Memory B cell (primary cell): ENCODE results near the gene LIG1.
A peak's percentile ranks its signal among the peaks of the same experiment; 100 is the strongest.

Experiments used
- ATAC-seq: fragments of 150-1000 bp; cut with Tn5 transposase; 2 replicates; pipeline ENCODE4 v1.10.0; 2021; ENCODE audit warnings: low read depth, mild to moderate bottlenecking, moderate library complexity
- DNase-seq, 2 donors: peaks; one replicate each; pipeline ENCODE4 v3.0.0; 2022; ENCODE audit warnings: low spot score in 2 of 2
- H3K27ac Mint-ChIP-seq: one replicate; pipeline ENCODE4 v1.8.0; 2022; ENCODE audit warnings: mild to moderate bottlenecking, moderate library complexity, mixed read lengths
- H3K27me3 Mint-ChIP-seq: one replicate; pipeline ENCODE4 v1.8.0; 2022; ENCODE audit warnings: mixed read lengths
- H3K36me3 Mint-ChIP-seq: one replicate; pipeline ENCODE4 v1.8.0; 2022; ENCODE audit warnings: mild to moderate bottlenecking, mixed read lengths
- H3K4me1 Mint-ChIP-seq: one replicate; pipeline ENCODE4 v1.8.0; 2022; ENCODE audit warnings: mixed read lengths
- H3K4me3 Mint-ChIP-seq: one replicate; pipeline ENCODE4 v1.8.0; 2022; ENCODE audit warnings: mild to moderate bottlenecking, moderate library complexity, mixed read lengths
- H3K9me3 Mint-ChIP-seq: one replicate; pipeline ENCODE4 v1.8.0; 2022; ENCODE audit warnings: mixed read lengths

Gene LIG1

DNA sequence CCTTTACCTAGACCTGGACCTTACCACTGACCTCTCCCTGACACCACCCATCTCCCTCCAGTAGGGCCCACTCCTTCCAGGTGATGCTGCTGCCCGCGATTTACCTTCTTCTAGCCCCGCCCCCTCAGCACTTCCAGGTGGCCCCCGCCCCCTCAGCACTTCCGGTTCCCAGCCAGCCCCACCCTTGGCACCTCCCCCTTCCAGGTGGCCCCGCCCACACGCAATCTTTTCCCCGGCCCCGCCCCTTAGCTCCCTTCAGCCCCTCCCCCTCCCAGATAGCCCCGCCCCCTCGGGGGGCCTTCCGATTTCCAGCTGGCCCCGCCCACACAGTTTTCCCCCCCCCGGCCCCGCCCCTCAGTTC lies 586 bp downstream of the LIG1 start:
- H3K27me3 Mint-ChIP-seq, result no peaks in the 10 kb centered on the region
- no peaks in the 10 kb centered on the region for H3K9me3 Mint-ChIP-seq
- peaks cover 14% of the 10 kb centered on the region for H3K36me3 Mint-ChIP-seq
- ATAC-seq, result peak; percentile 46
- DNase-seq, result peak; percentile 92
- H3K27ac Mint-ChIP-seq, result peak overlapping the region; percentile 93
- H3K4me1 Mint-ChIP-seq, result peaks cover 22% of the 10 kb centered on the region
- peak overlapping the region; percentile 98 for H3K4me3 Mint-ChIP-seq

DNA sequence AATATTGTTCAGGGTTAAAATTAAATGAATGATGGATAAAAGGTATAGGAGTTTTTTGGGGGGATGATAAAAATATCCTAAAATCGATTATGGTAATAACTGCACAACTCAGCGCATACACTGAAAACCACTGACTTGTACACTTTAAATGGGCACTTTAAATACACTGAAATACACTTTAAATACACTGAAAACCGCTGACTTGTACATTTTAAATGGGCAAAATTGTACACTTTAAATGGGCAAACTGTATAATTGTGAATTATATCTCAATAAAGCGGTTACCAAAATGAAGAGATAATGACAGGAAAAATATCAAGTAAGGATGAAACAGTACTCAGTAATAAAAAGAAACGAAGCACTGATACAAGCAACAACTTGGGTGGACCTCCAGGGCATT lies 1.5 kb downstream of the LIG1 start:
- H3K27me3 Mint-ChIP-seq, result no peaks in the 10 kb centered on the region
- no peaks in the 10 kb centered on the region for H3K9me3 Mint-ChIP-seq
- H3K4me1 Mint-ChIP-seq, result peaks cover 22% of the 10 kb centered on the region
- DNase-seq, result no peak
- H3K4me3 Mint-ChIP-seq, result no peak overlapping the region
- no peak for ATAC-seq
- peak overlapping the region; percentile 93 for H3K27ac Mint-ChIP-seq
- H3K36me3 Mint-ChIP-seq, result peaks cover 14% of the 10 kb centered on the region

DNA sequence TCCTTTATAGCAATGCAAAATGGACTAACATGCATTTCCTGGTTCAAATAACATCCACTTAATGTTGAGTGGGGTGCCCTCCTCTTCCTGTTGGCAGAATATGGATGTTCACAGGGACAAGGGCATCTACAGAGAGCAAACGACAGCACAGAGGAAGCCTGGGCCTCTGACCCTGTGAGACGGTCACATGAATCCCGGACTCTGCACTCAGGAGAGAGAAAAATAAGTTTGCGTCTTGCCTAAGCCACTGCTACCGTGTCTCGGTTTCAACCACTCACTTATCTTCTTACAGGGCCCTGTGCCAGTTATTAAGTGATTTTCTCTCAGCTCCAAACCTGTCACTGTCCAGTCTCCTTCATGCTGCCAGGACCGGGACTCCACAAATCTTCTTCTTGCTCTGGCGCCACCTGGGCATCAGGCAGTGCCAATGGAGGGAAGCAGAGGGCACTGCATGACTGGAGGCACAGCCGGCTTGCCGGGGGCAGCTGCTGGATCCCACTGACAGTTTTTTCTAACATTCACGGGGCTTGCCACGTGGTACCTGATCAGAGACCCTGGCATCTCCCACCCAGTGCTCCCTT lies 11.8 kb downstream of the LIG1 start:
- Mint-ChIP-seq H3K27me3 (no peaks in the 10 kb centered on the region), H3K4me1 (peaks cover 2% of the 10 kb centered on the region), H3K27ac (no peak overlapping the region), H3K4me3 (no peak overlapping the region), H3K9me3 (no peaks in the 10 kb centered on the region), H3K36me3 (peaks cover 32% of the 10 kb centered on the region)
- DNase-seq (no peak), ATAC-seq (no peak)

DNA sequence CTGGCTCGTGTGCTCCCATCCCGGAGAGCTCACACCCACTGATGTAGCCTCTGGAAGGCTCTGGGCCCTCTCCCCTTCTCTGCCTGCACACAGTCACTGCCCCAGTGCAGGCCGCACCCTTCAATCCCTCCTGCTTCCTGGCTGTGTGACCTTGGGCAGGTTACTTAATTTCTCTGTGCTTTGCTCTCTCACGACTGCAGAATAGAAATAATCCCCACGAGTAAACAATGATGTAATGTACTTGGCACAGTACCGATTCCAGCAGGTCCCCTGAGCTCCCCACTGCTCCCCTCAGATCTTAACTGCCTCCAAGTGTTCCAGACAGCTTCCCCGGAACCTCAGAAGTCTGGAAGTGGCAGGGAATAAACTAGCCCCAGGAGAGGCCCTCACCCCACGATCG lies 16.1 kb downstream of the LIG1 start:
- Mint-ChIP-seq H3K27ac (no peak overlapping the region), H3K4me3 (no peak overlapping the region), H3K36me3 (peaks cover 28% of the 10 kb centered on the region), H3K4me1 (peaks cover 2% of the 10 kb centered on the region), H3K9me3 (no peaks in the 10 kb centered on the region), H3K27me3 (no peaks in the 10 kb centered on the region)
- DNase-seq (no peak), ATAC-seq (no peak)

DNA sequence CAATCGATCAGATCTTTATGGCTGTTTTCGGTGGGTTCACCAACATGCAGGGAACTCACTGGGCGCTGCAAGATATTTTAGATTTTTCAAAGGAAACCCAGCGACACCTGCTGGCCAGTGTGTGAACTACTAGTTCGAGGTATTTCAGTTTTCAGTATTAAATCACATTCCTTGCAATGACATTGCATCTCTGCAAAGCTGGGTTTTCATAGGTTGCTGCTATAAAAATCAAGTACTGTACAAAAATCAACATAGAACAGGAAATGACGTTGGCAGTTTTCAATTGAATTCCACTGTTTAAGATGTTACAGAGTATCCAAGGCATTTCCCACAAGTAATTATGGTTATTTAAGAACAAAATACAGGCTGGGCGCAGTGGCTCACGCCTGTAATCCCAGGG lies 17.6 kb downstream of the LIG1 start:
- no peak overlapping the region for H3K27ac Mint-ChIP-seq
- DNase-seq (peak; percentile 65 to 66), ATAC-seq (peak; percentile 43)
- H3K4me3 Mint-ChIP-seq, result no peak overlapping the region
- no peaks in the 10 kb centered on the region for H3K27me3 Mint-ChIP-seq
- peaks cover 29% of the 10 kb centered on the region for H3K36me3 Mint-ChIP-seq
- peaks cover 2% of the 10 kb centered on the region for H3K4me1 Mint-ChIP-seq
- no peaks in the 10 kb centered on the region for H3K9me3 Mint-ChIP-seq

DNA sequence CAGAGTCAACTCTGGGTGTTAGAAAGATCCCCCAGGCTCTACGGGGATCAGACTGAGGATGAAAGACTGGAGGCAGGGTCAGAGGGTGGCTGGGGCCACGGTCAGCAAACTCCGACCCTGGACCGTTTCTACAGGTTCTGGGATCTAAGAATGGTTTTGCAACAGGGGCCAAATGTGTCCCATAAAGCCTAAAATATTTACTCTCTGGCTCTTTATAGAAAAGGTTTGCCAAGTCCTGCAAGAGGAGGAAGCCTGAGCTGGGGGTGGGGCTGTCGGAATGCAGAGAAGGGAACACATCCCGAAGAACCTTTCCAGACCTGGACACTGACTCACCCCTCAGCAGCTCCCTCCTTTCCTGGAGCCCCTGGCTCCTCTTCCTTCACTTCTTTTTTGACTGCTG lies 20.7 kb downstream of the LIG1 start:
- Mint-ChIP-seq H3K4me1 (peaks cover 2% of the 10 kb centered on the region), H3K27ac (no peak overlapping the region), H3K27me3 (no peaks in the 10 kb centered on the region), H3K4me3 (no peak overlapping the region), H3K9me3 (no peaks in the 10 kb centered on the region), H3K36me3 (peaks cover 23% of the 10 kb centered on the region)
- DNase-seq (no peak), ATAC-seq (no peak)

DNA sequence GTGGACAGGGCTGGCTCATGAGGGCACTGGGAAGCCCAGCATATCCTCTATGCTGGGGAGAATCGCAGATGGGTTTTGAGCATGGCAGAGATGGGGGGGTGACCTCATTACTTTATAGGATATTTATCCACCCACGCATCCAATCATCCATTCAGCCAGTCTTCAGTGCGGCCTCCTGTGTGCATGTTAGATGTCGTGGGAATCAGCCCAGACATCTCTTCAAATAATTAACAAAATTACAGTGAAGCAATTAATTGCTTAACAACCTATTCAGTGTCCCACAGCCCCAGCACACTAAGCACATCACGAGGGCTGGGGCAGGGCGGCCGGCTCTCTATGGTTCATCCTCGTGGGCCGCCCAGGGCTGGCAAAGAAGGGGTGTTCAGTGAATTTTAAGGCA lies 21.6 kb downstream of the LIG1 start:
- Mint-ChIP-seq H3K27me3 (no peaks in the 10 kb centered on the region), H3K36me3 (peaks cover 26% of the 10 kb centered on the region), H3K27ac (no peak overlapping the region), H3K4me1 (no peaks in the 10 kb centered on the region), H3K9me3 (no peaks in the 10 kb centered on the region), H3K4me3 (no peak overlapping the region)
- ATAC-seq (no peak), DNase-seq (no peak)

DNA sequence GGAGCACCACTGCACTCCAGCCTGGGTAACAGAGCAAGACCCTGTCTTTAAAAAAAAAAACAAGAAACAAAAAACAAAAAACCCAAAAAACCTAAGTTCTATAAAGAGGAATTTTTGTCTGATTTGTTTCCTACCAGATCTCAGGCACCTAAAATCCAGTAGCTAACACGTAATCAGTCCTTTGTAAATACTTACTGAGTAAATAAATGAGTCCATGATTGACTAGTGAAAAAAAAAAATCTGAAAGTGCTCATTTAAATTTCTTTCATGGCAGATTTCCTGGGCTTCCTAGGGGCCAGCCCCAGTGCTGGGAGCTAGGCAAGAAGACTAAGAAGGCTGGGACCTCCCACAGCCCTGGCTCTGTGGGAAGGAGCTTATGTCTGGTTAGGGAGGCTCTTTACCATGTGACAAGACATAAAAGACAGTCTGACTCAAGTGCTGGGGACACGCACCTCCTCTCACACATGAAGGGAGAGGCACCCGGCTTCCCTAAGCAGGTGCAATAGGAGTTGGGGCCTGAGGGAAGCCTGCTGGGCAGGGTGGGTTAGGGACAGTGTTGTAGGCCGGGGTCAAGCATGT lies 22.5 kb downstream of the LIG1 start:
- peaks cover 27% of the 10 kb centered on the region for H3K36me3 Mint-ChIP-seq
- no peaks in the 10 kb centered on the region for H3K9me3 Mint-ChIP-seq
- no peak overlapping the region for H3K27ac Mint-ChIP-seq
- H3K4me1 Mint-ChIP-seq, result no peaks in the 10 kb centered on the region
- no peak for ATAC-seq
- no peaks in the 10 kb centered on the region for H3K27me3 Mint-ChIP-seq
- DNase-seq, result no peak
- no peak overlapping the region for H3K4me3 Mint-ChIP-seq

DNA sequence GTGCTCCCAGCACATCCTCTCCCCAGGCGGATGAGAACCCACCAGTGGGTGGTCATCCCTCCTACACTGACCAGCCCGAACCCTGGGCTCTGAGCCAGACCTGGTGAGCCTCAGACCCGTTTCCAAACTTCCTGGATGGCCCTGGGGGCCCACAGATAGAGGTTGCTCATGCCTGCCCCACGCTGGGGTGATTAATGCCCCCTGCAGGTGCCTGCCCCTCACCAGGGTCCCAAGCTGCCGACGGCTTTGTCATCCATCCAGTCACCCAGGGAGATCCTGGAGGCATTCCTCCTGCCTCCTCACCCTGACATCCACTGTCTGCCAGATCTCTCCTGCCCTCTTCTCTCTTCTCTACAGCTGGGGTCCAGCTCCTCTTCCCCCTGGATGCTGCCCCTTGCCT lies 31.1 kb downstream of the LIG1 start:
- DNase-seq (no peak), ATAC-seq (no peak)
- Mint-ChIP-seq H3K27me3 (no peaks in the 10 kb centered on the region), H3K9me3 (no peaks in the 10 kb centered on the region), H3K36me3 (peaks cover 27% of the 10 kb centered on the region), H3K27ac (no peak overlapping the region), H3K4me3 (no peak overlapping the region), H3K4me1 (peaks cover 2% of the 10 kb centered on the region)

DNA sequence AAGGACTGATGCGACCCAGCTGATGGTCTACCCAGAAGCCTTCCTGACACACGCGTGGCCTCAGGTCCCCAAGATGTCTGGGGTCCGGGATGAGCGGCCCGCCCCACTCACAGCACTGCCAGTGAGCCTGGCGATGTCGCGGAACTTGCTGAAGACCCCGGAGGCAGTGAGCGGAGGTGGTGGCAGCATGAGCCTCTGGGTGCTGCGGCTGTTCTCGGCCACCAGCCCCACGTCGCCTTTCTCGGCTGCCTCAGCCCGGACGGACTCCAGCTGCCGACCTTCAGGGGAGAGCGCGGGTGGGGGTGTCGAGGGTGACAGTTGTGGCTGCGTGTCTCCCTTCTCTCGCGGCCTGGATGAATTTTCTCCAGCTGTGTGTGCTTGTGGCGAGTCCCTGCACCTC lies 32.7 kb downstream of the LIG1 start:
- ATAC-seq, result no peak
- H3K9me3 Mint-ChIP-seq, result no peaks in the 10 kb centered on the region
- H3K4me3 Mint-ChIP-seq, result no peak overlapping the region
- no peaks in the 10 kb centered on the region for H3K27me3 Mint-ChIP-seq
- peaks cover 21% of the 10 kb centered on the region for H3K36me3 Mint-ChIP-seq
- H3K4me1 Mint-ChIP-seq, result peaks cover 2% of the 10 kb centered on the region
- DNase-seq, result no peak
- no peak overlapping the region for H3K27ac Mint-ChIP-seq

DNA sequence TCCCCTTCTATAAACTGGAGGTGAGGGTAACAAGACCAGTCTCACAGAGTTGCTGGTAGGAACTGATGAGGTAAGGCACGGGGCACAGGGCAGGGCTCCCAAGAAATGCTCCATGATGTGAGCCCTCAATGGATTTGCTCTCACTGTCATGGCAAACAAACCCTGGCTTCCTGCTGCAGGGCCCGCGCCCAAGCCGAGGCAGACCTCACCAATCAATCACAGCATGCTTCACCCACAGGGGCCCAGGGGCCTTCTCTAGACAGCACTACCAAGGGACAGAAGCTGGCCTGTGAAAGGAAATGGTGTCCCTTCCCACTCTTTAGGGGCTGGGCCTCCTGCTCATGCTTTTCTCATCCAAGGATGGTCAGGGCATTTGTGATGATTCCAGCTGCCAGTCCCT lies 33.6 kb downstream of the LIG1 start:
- no peak overlapping the region for H3K4me3 Mint-ChIP-seq
- no peaks in the 10 kb centered on the region for H3K27me3 Mint-ChIP-seq
- peaks cover 2% of the 10 kb centered on the region for H3K4me1 Mint-ChIP-seq
- peaks cover 24% of the 10 kb centered on the region for H3K36me3 Mint-ChIP-seq
- H3K27ac Mint-ChIP-seq, result no peak overlapping the region
- ATAC-seq, result no peak
- no peak for DNase-seq
- no peaks in the 10 kb centered on the region for H3K9me3 Mint-ChIP-seq

DNA sequence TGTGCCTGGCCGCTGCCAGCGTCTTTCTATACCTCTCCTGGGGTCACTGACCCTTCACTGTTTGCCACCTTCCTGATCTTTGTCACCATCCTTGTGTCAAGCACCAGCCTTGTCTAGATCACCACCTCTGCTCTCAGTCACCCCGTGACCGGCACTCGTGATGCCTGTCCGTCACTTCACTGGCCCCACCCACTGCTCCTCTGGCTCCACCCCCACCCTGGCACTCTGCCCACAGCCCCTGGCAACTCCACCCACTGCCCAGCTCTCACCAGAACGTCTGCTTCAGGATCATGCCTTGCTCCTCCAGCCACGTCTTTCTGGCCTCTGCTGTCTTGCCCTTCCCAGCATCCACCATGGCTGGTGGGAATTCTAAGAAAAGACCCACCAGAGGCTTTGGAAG lies 34.7 kb downstream of the LIG1 start:
- DNase-seq (no peak), ATAC-seq (no peak)
- no peaks in the 10 kb centered on the region for H3K9me3 Mint-ChIP-seq
- H3K27me3 Mint-ChIP-seq, result no peaks in the 10 kb centered on the region
- peaks cover 27% of the 10 kb centered on the region for H3K36me3 Mint-ChIP-seq
- no peak overlapping the region for H3K27ac Mint-ChIP-seq
- peaks cover 2% of the 10 kb centered on the region for H3K4me1 Mint-ChIP-seq
- no peak overlapping the region for H3K4me3 Mint-ChIP-seq

DNA sequence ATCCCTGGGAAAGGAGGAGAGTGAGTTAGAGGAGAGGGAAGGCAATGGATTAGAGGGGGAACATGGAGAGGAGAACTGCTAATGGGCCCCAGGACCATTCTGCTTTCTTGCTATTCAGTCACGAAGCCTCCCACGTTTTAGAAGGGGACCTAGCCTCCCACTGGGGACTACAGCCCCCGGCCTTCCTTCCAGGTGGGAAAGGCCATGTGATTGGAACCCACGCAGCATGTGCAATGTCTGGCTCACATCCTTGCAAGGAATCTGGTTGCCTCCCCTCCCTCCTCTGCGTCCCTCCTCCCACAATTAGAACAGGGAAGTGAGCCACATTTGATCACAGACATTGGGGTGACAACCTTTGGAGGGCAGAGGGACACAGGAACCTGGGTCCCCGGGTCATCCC lies 37.0 kb downstream of the LIG1 start:
- H3K27me3 Mint-ChIP-seq, result no peaks in the 10 kb centered on the region
- H3K4me1 Mint-ChIP-seq, result peaks cover 2% of the 10 kb centered on the region
- peaks cover 28% of the 10 kb centered on the region for H3K36me3 Mint-ChIP-seq
- no peak for DNase-seq
- no peak for ATAC-seq
- no peak overlapping the region for H3K27ac Mint-ChIP-seq
- H3K4me3 Mint-ChIP-seq, result no peak overlapping the region
- H3K9me3 Mint-ChIP-seq, result peaks cover 2% of the 10 kb centered on the region

DNA sequence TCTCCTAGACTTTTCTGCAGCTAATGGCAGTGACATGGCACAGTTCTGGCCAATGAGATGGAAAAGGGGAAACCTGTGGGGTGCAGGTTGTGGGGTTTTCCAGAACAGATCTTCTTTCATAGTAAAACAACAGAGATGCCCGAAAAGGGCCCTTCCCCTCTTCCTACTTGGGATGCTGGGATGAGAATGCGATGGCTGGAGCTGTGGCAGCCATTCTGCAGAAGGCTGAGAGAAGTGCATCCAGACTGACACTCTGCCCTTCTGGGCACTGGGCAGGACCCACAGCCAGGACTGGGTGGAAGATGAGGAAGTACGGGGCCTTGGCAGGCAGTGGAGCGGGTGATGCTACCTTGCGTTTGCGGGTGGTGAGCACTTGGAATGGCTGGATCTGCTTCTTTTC lies 42.6 kb downstream of the LIG1 start:
- ATAC-seq, result no peak

DNA sequence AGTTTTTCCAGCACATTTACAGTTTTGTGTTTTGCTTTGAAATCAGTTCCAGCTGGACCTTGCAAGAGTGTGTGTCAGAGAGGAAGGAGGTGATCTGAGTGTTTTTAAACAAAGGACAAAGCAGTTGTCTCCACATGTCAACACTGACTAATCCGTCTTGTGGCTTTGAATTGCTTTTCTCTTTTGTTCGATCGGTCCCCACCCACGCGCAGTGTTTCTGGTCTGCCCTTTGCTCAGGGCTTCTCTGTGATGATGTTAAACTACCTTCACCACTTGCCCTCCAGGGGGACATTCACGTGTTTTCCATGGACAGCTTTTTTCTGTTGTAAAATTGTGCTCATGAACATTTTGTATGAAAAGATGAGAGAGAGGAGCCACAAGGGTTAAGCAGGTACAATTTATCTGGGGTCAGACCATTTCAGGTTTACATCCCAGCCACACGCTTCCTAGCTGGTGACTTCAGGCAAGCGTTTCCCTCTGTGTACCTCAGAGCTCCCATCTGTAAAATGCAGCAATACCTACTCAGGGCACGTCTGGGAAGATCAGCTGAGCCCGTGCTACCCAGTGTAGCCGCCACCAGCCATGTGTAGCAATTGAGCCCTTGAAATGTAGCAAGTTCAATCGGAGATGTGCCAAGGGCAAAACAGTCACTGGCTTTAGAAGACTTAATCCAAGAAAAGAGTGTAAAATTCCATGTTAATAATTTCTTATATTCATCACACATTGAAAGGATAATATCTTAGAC lies 46.1 kb downstream of the LIG1 start:
- H3K4me3 Mint-ChIP-seq, result no peak overlapping the region
- peaks cover 6% of the 10 kb centered on the region for H3K9me3 Mint-ChIP-seq
- DNase-seq (no peak), ATAC-seq (no peak)
- H3K4me1 Mint-ChIP-seq, result peaks cover 9% of the 10 kb centered on the region
- peak overlapping the region; percentile 55 for H3K27ac Mint-ChIP-seq
- H3K36me3 Mint-ChIP-seq, result peaks cover 42% of the 10 kb centered on the region
- no peaks in the 10 kb centered on the region for H3K27me3 Mint-ChIP-seq

More for the DNA sequence above, 42.6 kb downstream of the LIG1 start:
- peaks cover 46% of the 10 kb centered on the region for H3K36me3 Mint-ChIP-seq
- no peak for DNase-seq
- H3K4me3 Mint-ChIP-seq, result no peak overlapping the region
- no peaks in the 10 kb centered on the region for H3K27me3 Mint-ChIP-seq
- H3K4me1 Mint-ChIP-seq, result peaks cover 2% of the 10 kb centered on the region
- H3K27ac Mint-ChIP-seq, result no peak overlapping the region
- H3K9me3 Mint-ChIP-seq, result peaks cover 6% of the 10 kb centered on the region
